NB4 (cell line): ENCODE data around the gene TMEM44.

ENCODE experiments used
- DNase-seq: peaks from one replicate; pipeline ENCODE4 v3.0.0; 2010; ENCODE audit warnings: low read depth
- H3K4me3 ChIP-seq: one replicate; pipeline ENCODE4 v1.5.1; 2011; ENCODE audit warnings: mild to moderate bottlenecking, low read depth, low read length, moderate library complexity
- CTCF ChIP-seq: IDR thresholded peaks from one replicate; pipeline ENCODE4 v1.5.1; 2012; ENCODE audit warnings: low read depth, low read length
- MAX ChIP-seq: IDR thresholded peaks from 2 replicates; pipeline ENCODE4 v1.6.1; 2011; ENCODE audit warnings: low read depth, low read length
- MYC ChIP-seq: IDR thresholded peaks from 2 replicates; pipeline ENCODE4 v1.6.1; 2011; ENCODE audit warnings: low read depth, low read length
- POLR2A ChIP-seq: IDR thresholded peaks from 2 replicates; pipeline ENCODE4 v1.6.1; 2011; ENCODE audit warnings: mild to moderate bottlenecking; ENCODE audit not compliant: insufficient read length; ENCODE audit errors: extremely low read depth

Gene TMEM44

DNA sequence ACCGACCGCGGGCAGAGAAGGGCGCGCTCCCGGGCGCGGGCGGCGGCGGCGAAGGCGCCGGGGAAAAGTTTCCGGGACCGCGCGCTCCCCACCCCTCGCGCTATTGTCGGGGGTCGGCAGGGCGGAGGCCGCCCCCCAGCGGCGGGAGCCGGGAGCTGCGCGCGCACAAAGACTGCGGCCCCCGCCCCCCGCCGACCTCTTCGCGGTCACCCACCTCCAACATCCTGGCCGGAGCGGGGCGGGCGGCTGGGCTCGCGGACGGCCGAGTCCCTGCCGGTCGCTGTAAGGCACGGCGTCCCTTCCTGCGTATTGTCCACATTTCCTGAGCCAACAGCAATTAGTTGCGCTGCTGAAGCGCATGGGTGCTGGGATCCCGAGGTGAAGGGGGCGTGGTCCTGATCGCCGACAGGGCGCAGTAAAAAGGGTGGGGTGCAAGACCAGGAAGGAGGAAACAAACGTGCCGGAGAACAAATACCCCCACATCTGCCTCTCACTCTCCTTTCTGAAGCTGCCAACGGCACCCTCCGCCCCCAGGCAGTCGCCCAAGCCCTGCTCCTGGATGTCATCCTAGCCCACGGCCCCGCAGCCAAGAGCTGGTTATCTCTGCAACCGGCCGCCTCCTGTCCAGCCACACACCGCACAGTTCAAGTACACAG lies at the start of gene TMEM44:
TMEM44 (minus strand) TSS at position 71 of the 656 bp plus-strand sequence. CDS start 204 bp downstream, outside the sequence.
- TF ChIP-seq MYC: no peak; the same call in 1 of the 2 replicates
- peak; percentile 33; the same call in 1 of the 2 replicates for TF ChIP-seq MAX
- peak; percentile 47 for TF ChIP-seq CTCF
- peak; percentile 51 for TF ChIP-seq POLR2A
- peak; percentile 91 for DNase-seq
- peak within 1 kb of the TSS; percentile 72 for H3K4me3 ChIP-seq

- H3K4me3 ChIP-seq: no peak overlapping the region
- TF ChIP-seq CTCF: peak; percentile 75
- peak; percentile 47; the same call in 1 of the 2 replicates for TF ChIP-seq MAX
- no peak for TF ChIP-seq POLR2A
- peak; percentile 9; the same call in 1 of the 2 replicates for TF ChIP-seq MYC
- peak; percentile 90 for DNase-seq
Measured at GRCh38 chr3:194682694-194683310, 49.6 kb upstream of the TMEM44 start.

DNA sequence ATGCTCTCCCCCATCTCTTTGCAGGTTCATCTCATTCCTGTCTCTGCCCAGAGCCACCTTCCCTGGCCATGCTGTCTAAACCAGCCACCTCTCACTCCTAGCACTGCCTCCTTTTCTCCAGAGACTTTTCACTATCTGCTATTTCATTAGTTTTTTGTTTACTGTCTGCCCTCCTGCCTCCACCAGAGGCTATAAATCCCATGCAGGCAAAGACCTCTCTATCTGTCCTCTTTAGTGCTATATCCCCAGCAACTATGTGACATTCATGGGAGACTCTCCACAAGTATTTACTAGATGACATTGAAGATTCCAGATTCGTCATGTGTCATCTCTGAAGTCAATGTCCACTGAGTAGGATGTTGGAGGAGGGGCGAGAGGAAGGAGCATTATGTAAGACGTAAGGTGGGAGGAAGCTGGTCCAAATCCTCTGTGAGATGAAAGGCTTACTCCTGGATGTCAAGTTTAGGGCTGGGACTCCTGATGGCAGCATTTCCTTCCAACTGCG lies 49.0 kb upstream of the TMEM44 start:
- TF ChIP-seq MAX: no peak
- no peak for TF ChIP-seq MYC
- TF ChIP-seq CTCF: no peak
- no peak for TF ChIP-seq POLR2A
- H3K4me3 ChIP-seq: no peak overlapping the region

DNA sequence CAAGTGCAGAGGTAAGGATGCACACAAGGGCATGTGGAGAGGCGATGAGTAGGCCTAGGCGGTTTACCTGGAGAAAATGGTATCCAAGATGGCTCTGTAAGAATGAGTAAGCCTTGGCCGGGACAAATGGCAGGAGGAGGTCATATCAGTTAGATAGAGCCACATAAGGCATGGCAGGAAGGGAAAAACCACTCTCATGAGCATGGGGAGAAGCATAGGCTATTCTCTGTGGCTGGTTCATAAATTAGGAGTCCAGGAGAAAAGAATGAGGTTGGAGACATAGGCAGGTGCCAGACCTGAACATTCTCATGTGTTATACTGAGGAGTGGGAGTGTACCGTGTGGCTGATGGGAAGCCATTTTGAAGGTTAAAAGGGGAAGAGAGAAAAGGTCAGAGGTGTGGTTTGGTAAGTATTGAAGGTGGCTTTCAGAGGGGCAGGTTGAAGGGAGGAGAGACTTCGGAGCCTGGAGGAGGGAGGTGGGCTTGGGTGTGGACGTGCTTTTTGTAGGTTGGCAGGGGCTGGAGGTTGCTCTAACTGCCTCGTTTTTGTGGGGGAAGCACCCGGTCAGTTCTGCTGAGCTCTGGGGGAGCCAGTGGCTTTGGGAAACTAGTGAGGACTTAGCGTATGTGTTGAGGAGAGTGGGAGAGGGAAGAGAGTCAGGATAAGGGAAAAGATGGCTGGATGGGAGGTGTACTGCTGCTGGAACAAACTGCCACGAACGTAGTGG lies 47.8 kb upstream of the TMEM44 start:
- no peak overlapping the region for H3K4me3 ChIP-seq
- TF ChIP-seq POLR2A (no peak), CTCF (no peak), MAX (no peak), MYC (no peak)
- no peak for DNase-seq

More for the DNA sequence above, 49.0 kb upstream of the TMEM44 start:
- no peak for DNase-seq

DNA sequence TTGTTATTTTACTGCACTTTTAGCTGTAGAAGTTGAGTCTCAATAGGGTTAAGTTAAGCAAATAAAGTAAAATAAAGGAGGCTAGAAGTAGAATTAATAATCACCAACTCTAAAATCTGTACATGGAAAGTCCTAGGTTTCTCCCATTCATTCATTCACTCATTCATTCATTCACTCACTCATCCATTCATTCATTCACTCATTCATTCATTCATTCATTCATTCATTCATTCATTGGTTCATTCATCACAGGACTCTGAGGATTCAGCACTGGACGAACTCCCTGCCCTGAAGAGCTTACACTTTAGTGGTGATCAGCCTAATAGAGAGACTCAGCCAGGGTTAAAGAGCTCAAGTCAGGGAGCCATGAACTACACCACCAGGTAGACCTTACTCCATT lies 43.3 kb upstream of the TMEM44 start:
- TF ChIP-seq MYC (no peak), MAX (no peak), CTCF (no peak), POLR2A (no peak)
- H3K4me3 ChIP-seq: no peak overlapping the region
- no peak for DNase-seq
